Activated T-cell treated with anti-CD3 and anti-CD28 coated beads for 48 hours (primary cell): Measurements from ENCODE around the gene CNTN5.
"Not testable (repeated sequence)": the region's sequence is repeated elsewhere in the genome, so short reads cannot be mapped to it uniquely, and the experiment has no call there.

ENCODE experiments used
- DNase-seq: peaks from one replicate; pipeline ENCODE4 v3.0.0-alpha.2; 2020; ENCODE audit warnings: low read depth

Gene CNTN5

DNA sequence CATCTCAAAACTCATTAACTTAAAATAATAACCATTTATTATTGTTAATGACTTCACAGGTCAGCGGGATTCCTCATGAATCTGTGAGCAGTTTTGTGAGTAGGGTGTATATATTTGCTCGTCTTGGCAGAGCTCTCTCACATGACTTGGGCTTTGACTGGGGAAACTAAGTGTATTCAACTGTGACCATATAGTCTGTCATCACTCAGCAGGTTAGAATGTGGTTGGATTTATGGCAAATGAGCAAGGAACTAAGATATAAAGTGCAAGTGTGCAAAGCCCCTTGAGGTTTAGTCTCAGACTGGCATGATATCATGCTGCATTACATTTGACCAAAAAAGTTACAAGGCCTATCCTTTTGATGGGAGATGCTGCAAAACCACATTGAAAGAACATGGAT is 254.8 kb downstream of the CNTN5 start:
- DNase-seq: no peak

DNA sequence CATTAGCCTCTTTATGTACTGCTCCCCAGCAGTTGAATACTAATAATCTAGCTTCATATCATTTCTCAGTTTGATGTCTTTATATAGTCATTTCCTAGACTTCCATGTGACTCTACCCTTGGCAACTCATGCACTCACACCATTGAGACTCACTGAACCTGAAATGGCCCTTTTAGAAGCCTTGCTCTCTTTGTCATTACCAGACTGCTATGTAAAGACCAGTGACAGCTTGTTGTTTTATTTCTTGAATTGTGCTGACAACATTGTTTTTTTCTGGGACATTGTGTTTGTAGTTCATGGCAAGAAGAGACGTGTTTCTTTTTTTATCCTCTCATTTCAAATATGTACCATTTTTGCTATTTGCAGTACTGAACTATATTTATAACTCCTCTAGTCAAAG is 256.5 kb downstream of the CNTN5 start:
- DNase-seq: no peak

DNA sequence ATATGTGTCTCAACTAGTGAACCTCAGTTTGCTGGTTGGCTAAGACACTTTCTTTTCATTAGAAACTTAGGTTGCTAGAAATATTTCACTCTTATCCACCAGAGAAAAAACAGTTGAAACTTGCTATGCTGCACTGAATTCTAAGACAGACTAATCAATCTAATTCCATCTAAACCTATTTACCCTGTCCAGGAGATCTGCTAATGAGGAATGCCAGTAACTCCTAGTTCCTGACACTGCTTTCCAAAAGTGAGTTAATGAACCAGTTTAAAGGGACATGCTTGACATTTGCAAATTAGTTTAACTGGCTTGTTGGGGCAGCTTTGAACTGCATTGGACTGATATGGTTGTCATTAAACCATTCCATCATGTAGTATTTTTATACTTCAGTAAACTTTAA is 258.5 kb downstream of the CNTN5 start:
- DNase-seq: no peak

DNA sequence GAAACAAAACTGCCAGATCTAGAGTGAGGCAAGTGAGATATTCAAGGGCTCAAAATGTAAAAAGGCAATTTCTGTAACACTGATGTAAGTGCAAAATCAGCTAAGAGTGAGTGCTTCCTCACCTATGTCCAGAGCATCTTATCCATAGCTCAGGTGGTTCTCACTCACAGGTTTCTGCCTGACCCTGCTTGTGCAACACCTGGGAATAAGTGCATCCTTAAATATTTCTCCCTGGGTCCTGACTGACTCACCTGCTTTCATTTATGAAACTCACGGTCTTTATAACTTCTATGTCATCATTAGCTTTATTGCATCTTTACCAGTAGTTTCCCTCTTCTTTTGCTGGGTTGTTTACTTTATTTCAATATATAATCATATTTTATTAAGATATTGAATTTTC is 260.6 kb downstream of the CNTN5 start:
- DNase-seq: no peak

DNA sequence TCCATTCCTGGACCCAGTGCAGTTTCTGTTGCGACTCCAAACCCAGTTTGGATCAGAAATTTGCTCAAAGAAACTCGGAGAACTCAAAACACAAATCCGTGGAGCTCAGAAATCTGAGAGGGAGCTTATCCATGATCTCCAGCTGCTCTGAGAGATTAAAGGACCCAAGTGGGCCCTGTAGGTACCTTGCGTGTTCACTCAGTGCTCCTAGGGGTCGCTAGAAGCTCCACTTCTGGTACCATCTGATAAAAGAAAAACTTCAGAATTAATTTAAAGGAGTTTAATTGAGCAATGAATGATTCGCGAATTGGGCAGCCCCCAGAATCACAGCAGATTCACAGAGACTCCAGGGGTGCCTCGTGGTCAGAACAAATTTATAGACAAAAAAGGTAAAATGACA is 277.2 kb downstream of the CNTN5 start:
- DNase-seq: not testable (repeated sequence)

DNA sequence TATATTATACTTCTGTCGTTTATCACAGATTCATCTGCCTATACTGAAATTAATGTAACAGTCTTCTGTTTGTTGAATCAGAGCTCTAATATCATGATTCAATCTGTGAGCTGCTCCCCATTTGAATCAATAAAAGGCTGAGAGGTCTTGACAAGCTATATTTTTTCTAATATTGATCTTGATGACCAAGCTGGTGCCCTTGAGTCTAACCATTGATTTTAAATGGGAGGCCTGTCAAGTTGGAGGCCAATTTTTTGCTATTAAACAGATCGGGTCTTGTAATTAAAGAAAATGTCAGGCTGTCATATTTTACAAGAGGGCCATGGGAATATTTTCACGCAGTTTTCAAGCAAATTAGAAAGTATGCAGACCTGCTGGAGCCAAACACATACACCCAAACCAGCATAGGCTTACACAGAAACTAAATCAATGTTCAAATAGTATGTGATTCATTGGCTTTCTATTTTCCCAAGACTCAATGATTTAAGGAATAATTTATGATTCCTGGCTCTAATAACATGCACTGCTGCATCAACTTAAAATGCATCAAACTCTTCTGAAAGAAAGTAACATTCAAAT is 286.9 kb downstream of the CNTN5 start:
- no peak for DNase-seq

DNA sequence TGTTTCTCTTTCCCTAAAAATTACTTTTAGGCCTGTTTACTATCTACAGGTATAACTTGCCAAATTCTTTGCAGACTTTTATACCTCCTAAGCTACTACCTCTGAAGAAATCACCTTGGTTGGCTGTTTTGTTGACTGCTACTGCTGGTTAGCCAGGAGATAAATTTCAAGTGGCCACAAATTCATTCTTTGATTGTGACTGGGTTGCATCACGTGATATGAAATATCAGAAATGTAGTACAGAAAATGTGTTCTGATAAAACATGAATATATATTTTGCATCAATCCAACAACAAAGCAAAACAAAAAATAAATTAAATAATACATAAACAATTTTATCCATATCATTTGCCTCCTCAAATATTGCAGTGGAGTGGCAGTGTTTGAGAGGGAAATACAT is 291.1 kb downstream of the CNTN5 start:
- DNase-seq: no peak

DNA sequence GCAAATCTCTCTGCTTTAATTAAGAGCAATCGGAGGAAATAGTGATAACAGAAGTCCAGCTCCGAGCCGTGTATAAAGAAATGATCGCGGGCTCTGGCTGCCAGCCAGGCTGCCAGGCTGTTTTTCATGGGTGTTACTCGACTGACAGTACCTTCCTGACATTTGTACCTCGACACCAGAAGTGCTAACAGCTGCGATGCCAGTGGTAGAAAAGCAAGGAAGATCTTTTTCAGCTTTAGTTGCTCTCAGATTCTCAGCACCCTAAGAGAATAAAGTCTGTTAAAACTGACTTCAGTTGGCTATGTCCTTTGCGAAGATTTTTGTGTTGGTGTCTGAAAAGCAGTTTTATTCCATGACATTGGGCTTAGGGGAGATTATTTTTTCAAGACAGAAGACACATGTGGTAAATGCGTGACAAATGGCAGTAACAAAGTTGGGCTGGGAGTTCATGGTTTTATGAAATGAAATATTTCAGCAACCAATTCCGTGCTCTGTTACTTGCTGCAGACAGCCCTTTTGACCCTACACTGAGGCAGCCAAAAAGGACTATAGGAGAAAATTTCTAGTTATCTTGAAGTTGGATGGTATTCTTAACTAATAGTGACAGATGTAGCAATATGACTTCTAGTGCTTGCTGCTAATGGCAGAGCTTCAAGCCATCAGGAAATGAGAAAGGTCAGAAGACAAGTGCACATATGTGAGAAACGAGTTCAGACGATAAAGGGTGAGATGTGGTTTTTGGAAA is 296.2 kb downstream of the CNTN5 start:
- no peak for DNase-seq

DNA sequence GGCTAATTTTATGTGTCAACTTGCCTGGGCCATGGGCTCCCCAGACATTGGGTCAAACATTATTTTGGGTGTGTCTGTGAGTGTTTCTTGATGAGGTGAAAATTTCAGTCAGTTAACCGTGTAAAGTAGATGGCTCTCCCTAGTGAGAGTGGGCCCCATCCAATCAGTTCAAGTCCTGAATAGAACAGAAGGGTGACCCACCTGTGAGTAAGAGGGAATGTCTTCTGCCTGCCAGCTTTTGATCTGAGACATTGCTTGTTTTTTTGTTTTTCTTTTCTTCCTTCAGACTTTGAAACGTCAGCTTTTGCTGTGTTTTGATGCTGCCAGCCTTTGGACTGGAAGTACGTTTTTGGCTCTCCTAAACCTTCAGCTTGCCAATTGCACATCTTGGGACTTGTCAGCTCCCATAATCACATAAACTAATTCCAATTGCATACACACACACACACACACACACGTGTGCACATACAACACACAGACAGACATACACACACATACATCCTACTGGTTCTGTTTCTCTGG is 300.1 kb downstream of the CNTN5 start:
- no peak for DNase-seq

DNA sequence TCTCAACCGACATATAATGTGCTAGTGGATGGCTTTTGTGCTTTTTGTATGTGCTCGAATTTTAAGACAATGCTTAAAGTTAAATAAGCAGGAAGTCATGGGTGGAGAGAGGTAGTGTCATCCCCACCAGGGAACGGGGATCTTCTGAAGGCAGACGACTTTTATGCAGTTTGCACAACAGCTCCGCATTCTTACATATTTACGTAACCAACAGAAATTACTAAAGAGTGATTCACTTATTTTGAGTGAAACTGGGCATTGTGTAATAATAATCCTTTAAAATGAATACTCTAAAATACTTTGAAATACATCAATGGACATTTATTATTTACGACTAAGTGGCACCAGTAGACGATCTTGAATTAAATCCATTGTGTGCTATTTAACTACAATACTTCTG is 305.1 kb downstream of the CNTN5 start:
- DNase-seq: no peak

DNA sequence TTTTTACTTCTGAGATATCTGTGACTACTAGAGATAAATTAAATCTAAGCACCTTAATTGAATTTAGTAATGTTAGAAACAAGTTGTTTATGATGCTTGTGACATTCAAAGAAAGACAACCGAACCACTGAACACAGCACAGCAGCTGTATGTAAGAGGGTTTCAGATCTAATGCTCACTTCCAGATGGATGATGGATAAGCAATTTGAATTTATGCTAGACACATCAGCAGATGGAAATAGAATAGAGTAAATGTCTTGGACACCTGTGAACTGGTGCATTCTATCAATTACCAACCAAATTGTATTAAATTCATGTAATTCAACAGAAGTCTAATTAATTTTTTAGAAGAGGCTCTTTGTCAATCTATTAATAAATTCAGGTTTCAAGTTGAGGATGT is 306.3 kb downstream of the CNTN5 start:
- DNase-seq: no peak

DNA sequence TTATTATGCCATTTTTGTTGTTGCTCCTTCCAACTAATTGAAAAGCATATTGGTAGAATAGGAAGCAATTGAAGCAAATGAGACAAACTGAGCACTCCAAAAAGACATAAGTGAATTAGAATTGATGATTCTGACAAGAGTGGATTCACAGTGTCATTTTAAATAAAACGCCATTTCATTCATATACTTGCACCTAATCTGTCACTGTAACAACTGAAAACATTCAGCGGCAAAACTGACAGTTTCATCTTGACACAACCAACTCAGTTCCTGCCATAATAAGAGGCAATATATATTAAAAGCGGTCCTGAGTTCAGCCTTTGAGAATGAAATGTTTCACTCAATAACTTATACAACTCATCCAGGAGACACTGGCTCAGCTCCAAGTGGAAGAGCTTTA is 306.8 kb downstream of the CNTN5 start:
- DNase-seq: no peak

DNA sequence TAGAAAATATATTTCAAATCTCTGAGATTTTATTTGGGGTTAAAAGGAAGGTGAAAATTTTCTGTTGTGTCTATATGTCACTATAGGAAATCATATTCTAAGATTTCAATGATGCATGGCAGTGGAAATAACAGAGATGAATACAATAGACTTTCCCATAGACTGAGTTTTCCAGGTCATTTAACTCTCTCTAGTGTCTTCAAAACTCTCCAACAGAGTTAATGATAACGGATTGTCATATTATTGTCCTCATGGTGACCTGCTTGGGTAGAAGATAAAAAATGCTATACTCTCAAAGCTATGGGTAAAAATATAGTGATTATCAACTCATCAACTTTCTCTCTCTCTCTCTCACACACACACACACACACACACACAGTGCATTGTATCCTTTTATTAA is 312.9 kb downstream of the CNTN5 start:
- DNase-seq: no peak

DNA sequence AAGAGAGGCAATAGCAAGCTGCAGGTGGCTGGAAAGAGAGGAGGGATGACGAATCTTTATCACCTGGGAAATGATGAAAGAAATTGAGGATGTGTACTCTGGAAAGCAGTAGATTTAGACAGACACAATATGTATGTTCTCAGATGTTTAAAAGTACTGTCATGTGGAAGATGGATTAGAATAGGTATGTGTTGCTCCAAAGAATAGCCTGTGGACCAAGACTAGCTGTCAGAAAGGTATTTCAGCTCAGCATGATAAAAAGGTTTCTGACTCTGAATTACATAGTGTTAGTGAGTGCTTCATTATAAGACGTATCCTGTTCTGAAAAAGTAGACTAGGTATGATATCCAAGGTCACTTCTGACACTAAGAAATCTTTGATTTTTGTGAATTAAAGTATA is 322.4 kb downstream of the CNTN5 start:
- no peak for DNase-seq

DNA sequence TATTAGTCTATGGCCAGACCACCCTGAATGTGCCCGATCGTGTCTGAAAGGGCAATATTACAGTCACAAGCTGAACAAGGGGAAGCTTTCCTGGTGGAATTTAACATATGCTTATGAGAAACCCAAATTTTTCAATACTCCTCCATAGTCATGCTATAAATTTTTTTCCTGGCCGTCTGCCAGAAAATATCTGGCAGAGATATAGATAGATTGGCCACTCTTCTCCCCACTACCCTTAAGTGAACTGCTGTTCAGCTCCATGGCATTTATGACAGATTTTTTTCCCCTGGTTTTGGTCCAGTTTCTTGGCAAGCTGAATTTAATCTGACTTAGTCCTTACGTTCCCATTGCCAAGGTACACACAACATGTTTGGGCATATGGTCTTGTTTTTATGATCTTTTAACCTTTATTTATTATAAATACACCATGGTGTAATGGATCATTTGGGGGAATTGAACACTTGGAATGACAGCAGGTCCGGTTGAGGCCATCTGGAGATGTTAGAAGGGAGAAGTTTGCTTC is 328.5 kb downstream of the CNTN5 start:
- DNase-seq: no peak

DNA sequence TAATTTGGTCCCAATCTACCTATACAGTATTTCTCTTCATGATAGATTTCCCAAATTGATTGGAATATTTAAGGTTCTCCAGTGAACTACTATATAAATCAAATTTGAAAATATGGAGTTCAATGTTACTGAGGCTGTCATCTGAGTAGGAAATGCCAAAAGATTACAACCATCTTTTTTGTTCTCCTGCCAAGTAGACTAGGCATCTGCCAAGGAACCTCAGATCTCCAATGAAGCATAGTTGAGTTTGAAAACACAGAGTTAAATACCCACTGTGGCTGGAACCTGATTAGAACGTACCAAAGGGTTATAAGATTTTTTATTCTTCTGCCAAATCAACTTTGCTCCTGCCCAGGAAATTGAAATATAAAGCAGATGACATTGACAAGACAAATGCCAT is 330.9 kb downstream of the CNTN5 start:
- DNase-seq: no peak

DNA sequence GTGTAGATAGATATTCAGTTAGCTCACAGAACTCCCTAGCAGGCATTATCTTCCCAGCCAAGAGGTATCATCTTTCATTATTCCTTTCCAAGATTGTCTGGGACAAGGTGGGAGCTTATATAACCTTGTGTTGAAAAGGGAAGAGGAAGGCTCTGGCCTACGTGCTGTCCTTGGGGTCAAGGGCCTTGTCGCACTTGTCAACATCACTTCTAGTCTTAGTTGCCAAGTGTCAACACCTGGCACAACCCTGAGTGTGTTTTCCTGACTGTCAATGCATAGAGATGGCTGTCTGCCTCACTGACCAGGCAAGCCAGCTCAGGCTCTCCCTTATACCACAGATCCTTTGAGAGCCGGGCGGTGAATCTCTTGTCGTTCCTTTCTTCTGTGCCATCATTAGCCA is 331.9 kb downstream of the CNTN5 start:
- no peak for DNase-seq

DNA sequence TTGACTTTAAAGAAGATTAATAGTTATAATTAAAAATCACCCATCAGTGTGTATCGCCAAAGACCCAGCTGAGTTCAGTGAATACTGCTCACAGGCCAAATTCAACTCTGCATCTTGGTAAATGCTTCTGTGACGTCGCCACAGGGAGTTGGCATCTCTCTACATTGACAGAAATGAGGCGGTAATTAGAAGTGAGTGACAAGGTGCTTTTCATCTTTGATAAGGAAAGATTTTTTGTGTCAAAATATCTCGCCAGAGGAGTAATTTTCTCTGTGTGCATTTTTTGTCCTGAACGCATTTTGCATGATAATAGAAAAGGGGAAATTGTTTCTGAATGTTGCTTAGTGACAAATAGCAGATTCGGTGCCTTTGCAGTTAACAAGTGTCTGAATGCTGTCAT is 345.8 kb downstream of the CNTN5 start:
- no peak for DNase-seq

DNA sequence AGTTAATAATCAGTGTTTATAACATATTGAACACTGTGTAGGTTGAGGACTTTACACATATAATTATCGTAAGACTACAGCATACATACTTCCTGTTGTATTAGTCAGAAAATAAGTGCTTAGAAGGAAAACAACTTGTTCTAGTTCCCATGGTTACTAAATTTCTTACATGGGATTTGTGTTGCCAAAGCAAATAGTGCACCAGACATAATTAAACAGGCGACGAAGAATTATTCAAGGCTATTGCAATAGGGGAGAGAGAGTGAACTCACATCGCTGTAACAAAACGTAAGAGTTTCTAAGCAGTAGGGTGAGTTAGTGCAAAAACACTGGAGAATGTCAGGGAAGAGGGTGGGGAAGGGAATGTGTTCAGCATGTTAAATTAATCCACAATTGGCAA is 347.8 kb downstream of the CNTN5 start:
- DNase-seq: no peak

DNA sequence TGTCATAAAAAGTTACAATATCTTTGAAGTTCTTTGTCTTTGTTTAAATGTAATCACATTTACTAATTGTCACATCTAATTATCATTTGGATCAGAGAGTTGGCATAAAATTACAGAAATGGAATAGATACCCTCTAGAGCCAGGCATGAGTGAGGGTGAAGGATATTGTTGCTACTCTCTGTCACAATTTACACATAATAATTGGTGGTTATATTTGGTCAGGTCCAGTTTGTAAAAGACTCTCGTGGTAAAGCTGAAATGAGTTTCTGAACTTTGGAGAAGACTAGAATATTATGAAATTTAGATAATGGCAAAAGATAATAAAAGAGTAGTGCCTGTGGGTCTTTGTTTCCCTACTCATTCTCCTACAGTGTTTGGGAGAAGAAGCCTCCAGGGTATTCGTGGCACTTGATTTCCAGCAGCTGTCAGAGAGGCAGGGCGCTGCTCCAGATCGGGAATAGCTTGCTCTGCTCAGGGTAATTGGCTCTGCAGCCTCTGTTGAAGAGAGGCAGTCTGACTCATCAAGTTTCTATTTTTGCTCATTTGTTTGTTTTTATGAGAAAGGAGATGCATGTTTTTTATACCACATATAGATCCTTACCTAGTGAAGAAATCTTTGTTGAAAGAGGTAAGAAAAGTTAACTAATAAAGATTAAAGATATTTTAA is 349.9 kb downstream of the CNTN5 start:
- no peak for DNase-seq

DNA sequence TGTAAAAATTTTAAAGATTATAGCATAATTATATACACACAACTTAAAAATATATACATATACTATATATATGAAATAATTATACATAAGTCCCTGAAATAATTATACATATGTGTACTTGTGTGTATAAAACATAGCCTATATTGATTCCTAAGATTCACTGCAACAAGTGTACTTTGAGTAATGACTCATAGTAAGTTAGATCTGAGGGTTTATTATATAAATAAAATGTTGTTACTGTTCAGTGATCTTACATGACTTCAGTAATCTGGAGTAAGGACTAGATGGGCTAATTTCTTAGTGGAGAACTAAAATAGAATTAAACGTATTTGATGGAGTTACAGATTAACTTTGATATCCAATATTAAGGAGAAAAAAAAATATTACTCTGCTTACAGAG is 350.5 kb downstream of the CNTN5 start:
- no peak for DNase-seq

DNA sequence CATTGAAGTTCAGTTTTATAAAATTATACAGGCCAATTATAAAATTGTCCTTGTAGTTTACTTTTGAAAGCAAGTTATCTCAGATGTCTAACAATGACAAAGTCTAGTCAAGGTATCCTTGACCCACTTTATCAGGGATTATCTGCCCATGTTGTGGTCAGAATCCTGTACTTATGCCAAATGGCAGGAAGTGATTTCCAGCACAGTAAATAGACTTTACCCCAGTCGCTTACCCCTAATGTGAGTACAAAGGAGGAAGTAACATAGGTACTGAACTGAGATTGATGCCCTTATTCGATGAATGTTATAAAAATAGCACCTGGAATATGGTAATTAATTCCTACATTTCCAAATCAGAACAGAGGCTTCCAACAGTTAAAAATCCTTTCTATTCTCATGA is 355.7 kb downstream of the CNTN5 start:
- no peak for DNase-seq

DNA sequence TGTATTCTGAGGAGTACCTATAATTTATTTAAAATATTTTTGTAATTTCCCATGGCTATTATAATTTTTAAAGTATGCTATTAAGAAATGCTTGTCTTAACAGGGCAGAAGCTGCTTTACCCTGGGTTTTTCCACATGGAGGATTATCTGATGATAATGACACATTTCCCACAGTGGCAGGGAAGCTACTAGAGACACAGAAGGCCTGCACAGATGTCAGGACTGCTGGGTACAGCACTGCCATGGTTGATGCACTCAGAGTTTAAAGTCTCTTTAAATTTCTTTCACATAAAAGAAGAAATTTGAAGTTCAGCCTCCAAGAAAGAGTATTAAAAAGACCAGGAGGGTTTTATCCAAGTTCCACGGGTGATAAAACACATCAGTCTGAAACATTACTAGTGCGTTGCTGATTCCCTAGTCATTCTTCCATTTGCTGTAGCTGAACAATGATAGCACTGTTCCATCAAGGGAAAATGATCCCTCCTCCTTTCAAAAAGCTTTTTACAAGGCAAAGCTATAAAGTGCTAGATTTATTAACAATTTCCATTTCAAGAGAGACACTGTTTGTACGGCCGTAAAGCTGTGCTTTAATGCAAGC is 363.0 kb downstream of the CNTN5 start:
- no peak for DNase-seq
